ENCODE results near the gene MND1. TPM values are rescaled to one million over a fixed set of nuclear protein-coding genes. Genes with fewer than 3 reads are reported as not detected.

MND1 gene
- total RNA-seq, 2 donors from 2014 or later = 1.5 to 2.5 TPM

GRCh38 chr4:153345012-153345981 lies 809 bp downstream of the MND1 start:
- intact Hi-C loops (cut with DNase I, micrococcal nuclease) = loop anchor here (10.0 kb wide), 2 partner anchors 230 to 300 kb away; no protein-coding TSS in a partner anchor
- DNase-seq = peak in 1 of 2 donors; percentile 40
- ATAC-seq = peak; percentile 53

- ATAC-seq = no peak
- intact Hi-C loops (cut with DNase I, micrococcal nuclease) = loop anchor here (10.0 kb wide), 2 partner anchors 229 to 299 kb away; no protein-coding TSS in a partner anchor
- DNase-seq = no peak
These were observed 1.5 kb downstream of the MND1 start for GRCh38 chr4:153346031-153346430.

GRCh38 chr4:153346563-153346962 lies 2.1 kb downstream of the MND1 start:
- intact Hi-C loops (cut with DNase I, micrococcal nuclease) = loop anchor here (10.0 kb wide), 2 partner anchors 228 to 298 kb away; no protein-coding TSS in a partner anchor
- no peak for DNase-seq
- no peak for ATAC-seq

GRCh38 chr4:153347117-153347516 lies 2.6 kb downstream of the MND1 start:
- ATAC-seq (no peak), DNase-seq (no peak)
- intact Hi-C loops (cut with DNase I, micrococcal nuclease) = loop anchor here (10.0 kb wide), 2 partner anchors 228 to 298 kb away; no protein-coding TSS in a partner anchor

- no peak for ATAC-seq
- intact Hi-C loops (cut with DNase I, micrococcal nuclease) = loop anchor here (10.0 kb wide), 2 partner anchors 227 to 297 kb away; no protein-coding TSS in a partner anchor
- DNase-seq = no peak
These were observed 3.5 kb downstream of the MND1 start for GRCh38 chr4:153348006-153348405.

- no peak for ATAC-seq
- DNase-seq = no peak
- intact Hi-C loops (cut with DNase I, micrococcal nuclease) = loop anchor here (10.0 kb wide), 2 partner anchors 225 to 295 kb away; no protein-coding TSS in a partner anchor
These were observed 4.8 kb downstream of the MND1 start for GRCh38 chr4:153349206-153349805.

GRCh38 chr4:153362184-153362583 lies 17.7 kb downstream of the MND1 start:
- ATAC-seq = no peak
- intact Hi-C loops (cut with DNase I, micrococcal nuclease) = no loop called here
- DNase-seq = no peak

GRCh38 chr4:153364061-153364460 lies 19.6 kb downstream of the MND1 start:
- intact Hi-C loops (cut with DNase I, micrococcal nuclease) = no loop called here
- DNase-seq = no peak
- no peak for ATAC-seq

GRCh38 chr4:153365003-153365402 lies 20.5 kb downstream of the MND1 start:
- DNase-seq (no peak), ATAC-seq (no peak)
- intact Hi-C loops (cut with DNase I, micrococcal nuclease) = no loop called here

GRCh38 chr4:153366486-153366885 lies 22.0 kb downstream of the MND1 start:
- no peak for ATAC-seq
- DNase-seq = no peak
- intact Hi-C loops (cut with DNase I, micrococcal nuclease) = no loop called here

GRCh38 chr4:153367092-153367491 lies 22.6 kb downstream of the MND1 start:
- no peak for DNase-seq

GRCh38 chr4:153369021-153369420 lies 24.5 kb downstream of the MND1 start:
- ATAC-seq = no peak
- DNase-seq = no peak
- intact Hi-C loops (cut with DNase I, micrococcal nuclease) = no loop called here

More at GRCh38 chr4:153367092-153367491, 22.6 kb downstream of the MND1 start:
- no peak for ATAC-seq
- intact Hi-C loops (cut with DNase I, micrococcal nuclease) = no loop called here

GRCh38 chr4:153371701-153372234 lies 27.3 kb downstream of the MND1 start:
- intact Hi-C loops (cut with DNase I, micrococcal nuclease) = no loop called here
- ATAC-seq = no peak

GRCh38 chr4:153372967-153373562 lies 28.6 kb downstream of the MND1 start:
- intact Hi-C loops (cut with DNase I, micrococcal nuclease) = no loop called here
- no peak for ATAC-seq
- no peak for DNase-seq

More at GRCh38 chr4:153371701-153372234, 27.3 kb downstream of the MND1 start:
- no peak for DNase-seq

GRCh38 chr4:153374442-153374841 lies 30.0 kb downstream of the MND1 start:
- DNase-seq = no peak
- intact Hi-C loops (cut with DNase I, micrococcal nuclease) = no loop called here
- ATAC-seq = no peak

- DNase-seq (no peak), ATAC-seq (no peak)
- intact Hi-C loops (cut with DNase I, micrococcal nuclease) = no loop called here
These were observed 30.8 kb downstream of the MND1 start for GRCh38 chr4:153375303-153375702.

- DNase-seq = no peak
- intact Hi-C loops (cut with DNase I, micrococcal nuclease) = no loop called here
- ATAC-seq = no peak
These were observed 38.6 kb downstream of the MND1 start for GRCh38 chr4:153383131-153383530.

- intact Hi-C loops (cut with DNase I, micrococcal nuclease) = no loop called here
- no peak for ATAC-seq
- DNase-seq = no peak
These were observed 39.7 kb downstream of the MND1 start for GRCh38 chr4:153384160-153384559.

- ATAC-seq (peak; percentile 35), DNase-seq (no peak)
- intact Hi-C loops (cut with DNase I, micrococcal nuclease) = no loop called here
These were observed 41.3 kb downstream of the MND1 start for GRCh38 chr4:153385784-153386183.
